GM21528 (cell line): Measurements from ENCODE around the gene RTN4RL1.
"Not testable (repeated sequence)": the region's sequence is repeated elsewhere in the genome, so short reads cannot be mapped to it uniquely, and the experiment has no call there.

Experiments
- ATAC-seq: cut with Tn5 transposase; IDR thresholded peaks from one replicate; pipeline ENCODE4 v1.9.1; 2021; ENCODE audit warnings: mild to moderate bottlenecking, moderate library complexity; ENCODE audit not compliant: unreplicated experiment, low FRiP score

RTN4RL1 gene

GRCh38 chr17:2027528-2028233, 2.5 kb upstream of the RTN4RL1 start:
- ATAC-seq = no peak

GRCh38 chr17:2025622-2026309, 632 bp upstream of the RTN4RL1 start:
- ATAC-seq = no peak

GRCh38 chr17:2024572-2025219, 438 bp downstream of the RTN4RL1 start:
- no peak for ATAC-seq

- ATAC-seq = no peak
Observed at GRCh38 chr17:2023692-2024571, 1.2 kb downstream of the RTN4RL1 start.

- no peak for ATAC-seq
Observed at GRCh38 chr17:2023256-2023655, 1.9 kb downstream of the RTN4RL1 start.

GRCh38 chr17:2022647-2023240, 2.4 kb downstream of the RTN4RL1 start:
- ATAC-seq = no peak

- ATAC-seq = no peak
Observed at GRCh38 chr17:2020721-2021120, 4.4 kb downstream of the RTN4RL1 start.

- ATAC-seq = no peak
Observed at GRCh38 chr17:2019723-2020122, 5.4 kb downstream of the RTN4RL1 start.

- no peak for ATAC-seq
Observed at GRCh38 chr17:2018716-2019510, 6.2 kb downstream of the RTN4RL1 start.

- ATAC-seq = no peak
Observed at GRCh38 chr17:2017274-2017941, 7.7 kb downstream of the RTN4RL1 start.

GRCh38 chr17:2016494-2016893, 8.6 kb downstream of the RTN4RL1 start:
- no peak for ATAC-seq

GRCh38 chr17:2015314-2015713, 9.8 kb downstream of the RTN4RL1 start:
- no peak for ATAC-seq

GRCh38 chr17:2013994-2014317, 11.2 kb downstream of the RTN4RL1 start:
- ATAC-seq = no peak

- not testable (repeated sequence) for ATAC-seq
Observed at GRCh38 chr17:2013220-2013993, 11.7 kb downstream of the RTN4RL1 start.

GRCh38 chr17:2012499-2012898, 12.6 kb downstream of the RTN4RL1 start:
- no peak for ATAC-seq

- no peak for ATAC-seq
Observed at GRCh38 chr17:2011411-2012371, 13.4 kb downstream of the RTN4RL1 start.

GRCh38 chr17:2009737-2010136, 15.4 kb downstream of the RTN4RL1 start:
- ATAC-seq = no peak
